BJ (cell line): Measurements from ENCODE around the gene PPWD1. TPM values are rescaled to one million over a fixed set of nuclear protein-coding genes. Genes with fewer than 3 reads are reported as not detected.

Experiments used
- CTCF ChIA-PET: fragments of 350-600 bp; formaldehyde crosslinking; extraction: SDS; loops from one replicate; lab custom pipeline; 2021; ENCODE audit warnings: antibody characterized with exemption, inconsistent platforms; lab: Yijun Ruan, JAX
- POLR2A ChIA-PET: fragments of 300-600 bp; sonication (Branson Sonifier 250); formaldehyde crosslinking; extraction: SDS; loops from one replicate; lab custom pipeline; 2021; ENCODE audit warnings: antibody characterized with exemption; lab: Charles Lee
- DNase-seq: peaks from one replicate; pipeline ENCODE4 v3.0.0-alpha.2; 2011; ENCODE audit warnings: low read depth
- H3K27me3 ChIP-seq: 2 replicates; pipeline ENCODE4 v1.6.0; 2011; ENCODE audit warnings: low read length; ENCODE audit not compliant: control insufficient read depth, insufficient read depth
- H3K36me3 ChIP-seq: 2 replicates; pipeline ENCODE4 v1.5.1; 2011; ENCODE audit warnings: low read length; ENCODE audit not compliant: control insufficient read depth, insufficient read depth
- H3K4me3 ChIP-seq: 2 replicates; pipeline ENCODE4 v1.5.1; 2011; ENCODE audit warnings: low read depth, mild to moderate bottlenecking, control low read depth, low read length
- polyA plus RNA-seq: library from polyadenylated mRNA; depleted of rRNA; stranded (reverse); fragments of >200 nt; gene quantifications from 2 replicates; pipeline ENCODE4 v1.2.3, GENCODE V29; 2011
- TF ChIP-seq, protein P1 (sequence below): IDR thresholded peaks from 2 replicates; pipeline ENCODE4 v1.5.1; 2011; ENCODE audit warnings: low read depth, mild to moderate bottlenecking, control low read depth, inconsistent platforms, low read length, moderate library complexity; ENCODE audit not compliant: insufficient read depth

Gene PPWD1
- polyA plus RNA-seq, 1 experiment = 2.5 TPM

DNA sequence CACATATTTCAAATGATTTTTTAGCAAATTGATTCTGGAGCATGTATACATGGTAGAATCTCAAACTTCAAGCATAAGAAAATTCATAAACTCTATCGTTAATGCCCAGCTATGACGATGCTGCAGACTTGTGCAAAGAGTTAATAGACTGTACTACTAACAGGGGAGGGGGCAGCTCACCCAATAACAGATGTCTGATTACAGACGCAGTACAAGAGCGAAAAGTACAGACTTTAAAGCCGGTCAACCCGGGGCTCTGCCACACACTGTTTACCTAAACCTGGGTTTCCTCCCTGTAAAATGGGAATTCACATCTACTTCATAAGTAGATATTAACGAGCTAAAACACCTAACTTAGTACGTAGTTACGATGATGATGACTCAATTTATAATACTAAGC, 60.4 kb downstream of the PPWD1 start:
- Histone ChIP-seq H3K36me3 (no peaks in the 10 kb centered on the region), H3K4me3 (peak overlapping the region; percentile 79), H3K27me3 (no peaks in the 10 kb centered on the region)
- ChIA-PET POLR2A (interaction anchor here (0.5 to 1.1 kb wide), 2 partner anchors 42 to 151 kb away, joined by 3 to 4 read pairs; no protein-coding TSS in a partner anchor), CTCF (interaction anchor here (0.9 kb wide), 1 partner anchor 121 kb away, joined by 3 read pairs; no protein-coding TSS in a partner anchor)
- DNase-seq = no peak
- TF ChIP-seq, protein P1, sequence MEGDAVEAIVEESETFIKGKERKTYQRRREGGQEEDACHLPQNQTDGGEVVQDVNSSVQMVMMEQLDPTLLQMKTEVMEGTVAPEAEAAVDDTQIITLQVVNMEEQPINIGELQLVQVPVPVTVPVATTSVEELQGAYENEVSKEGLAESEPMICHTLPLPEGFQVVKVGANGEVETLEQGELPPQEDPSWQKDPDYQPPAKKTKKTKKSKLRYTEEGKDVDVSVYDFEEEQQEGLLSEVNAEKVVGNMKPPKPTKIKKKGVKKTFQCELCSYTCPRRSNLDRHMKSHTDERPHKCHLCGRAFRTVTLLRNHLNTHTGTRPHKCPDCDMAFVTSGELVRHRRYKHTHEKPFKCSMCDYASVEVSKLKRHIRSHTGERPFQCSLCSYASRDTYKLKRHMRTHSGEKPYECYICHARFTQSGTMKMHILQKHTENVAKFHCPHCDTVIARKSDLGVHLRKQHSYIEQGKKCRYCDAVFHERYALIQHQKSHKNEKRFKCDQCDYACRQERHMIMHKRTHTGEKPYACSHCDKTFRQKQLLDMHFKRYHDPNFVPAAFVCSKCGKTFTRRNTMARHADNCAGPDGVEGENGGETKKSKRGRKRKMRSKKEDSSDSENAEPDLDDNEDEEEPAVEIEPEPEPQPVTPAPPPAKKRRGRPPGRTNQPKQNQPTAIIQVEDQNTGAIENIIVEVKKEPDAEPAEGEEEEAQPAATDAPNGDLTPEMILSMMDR = no peak

- H3K4me3 ChIP-seq = peak within 1 kb of the TSS; percentile 79
- POLR2A ChIA-PET = interaction anchor here (1.1 kb wide), 1 partner anchor 42 kb away, joined by 3 read pairs; no protein-coding TSS in a partner anchor
- H3K27me3 ChIP-seq = no peaks in the 10 kb centered on the region
- CTCF ChIA-PET = interaction anchor here (0.9 kb wide), 1 partner anchor 120 kb away, joined by 3 read pairs; no protein-coding TSS in a partner anchor
- TF ChIP-seq, protein P1 = peak; percentile 18
- peak; percentile 72 for DNase-seq
- no peaks in the 10 kb centered on the region; the same call in 1 of the 2 replicates for H3K36me3 ChIP-seq
Measured at GRCh38 chr5:65624025-65624570, 61.0 kb downstream of the PPWD1 start, which contains the start of gene TRIM23. TRIM23 (minus strand) TSS chr5:65624333; CDS start chr5:65624274, 59 bp downstream.

DNA sequence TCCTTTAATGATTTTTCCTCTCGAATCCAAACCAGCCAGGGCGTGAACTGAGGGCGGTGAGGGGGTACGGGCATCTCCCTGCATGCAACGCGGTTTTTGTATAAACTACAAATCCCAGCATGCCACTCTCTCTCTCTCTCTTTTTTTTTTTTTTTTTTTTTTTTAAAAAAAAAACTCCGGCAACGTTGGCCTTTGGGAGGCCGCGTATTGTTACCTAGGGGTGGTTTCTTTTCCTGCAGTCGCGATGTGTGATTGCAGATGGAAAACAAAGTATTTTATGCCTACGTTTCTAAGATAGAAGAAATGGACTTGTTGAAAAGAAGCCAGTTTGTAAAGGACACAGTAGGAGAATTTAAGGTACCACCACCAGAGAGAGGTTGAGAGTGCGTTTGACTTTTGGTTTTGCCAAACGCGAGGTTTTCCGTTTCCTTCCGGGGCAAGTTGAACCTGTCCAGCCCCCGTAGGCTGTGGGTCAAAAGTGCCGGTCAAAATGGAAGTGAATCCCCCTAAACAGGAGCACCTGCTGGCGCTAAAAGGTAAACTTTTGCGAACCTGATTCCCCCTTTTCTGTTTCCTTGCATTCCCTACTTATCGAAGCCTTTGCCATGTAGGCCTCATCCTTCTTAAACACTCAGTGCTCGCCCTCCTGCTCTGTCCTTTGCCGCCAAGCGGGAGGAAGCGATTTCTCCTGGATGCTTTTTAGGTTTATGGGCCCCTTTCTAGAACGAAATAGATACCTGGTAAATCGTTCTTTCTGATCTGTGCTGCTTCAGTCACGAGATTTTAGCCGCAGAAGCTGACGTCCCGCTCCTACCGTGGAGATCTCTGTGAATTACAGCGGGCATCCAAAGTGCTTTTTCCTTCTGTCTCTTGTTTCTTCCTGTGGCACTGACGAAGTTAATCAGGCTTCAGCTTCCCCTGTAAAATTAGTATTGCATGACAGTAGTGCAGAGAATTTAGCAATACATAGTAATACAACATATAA, 61.8 kb downstream of the PPWD1 start, which contains the start of the genes SHLD3 and TRAPPC13:
TSS of gene SHLD3 (plus strand) at position 457 of the 985 bp plus-strand sequence. CDS start 4,561 bp downstream, outside the sequence.
TSS of gene TRAPPC13 (plus strand) at position 457 of the 985 bp plus-strand sequence. CDS start at position 491, 34 bp downstream.
- TF ChIP-seq, protein P1 = no peak
- Histone ChIP-seq H3K4me3 (peak within 1 kb of the TSS; percentile 79), H3K36me3 (no peaks in the 10 kb centered on the region; the same call in 1 of the 2 replicates), H3K27me3 (no peaks in the 10 kb centered on the region)
- ChIA-PET POLR2A (no interaction called here), CTCF (interaction anchor here (0.9 to 1.2 kb wide), 2 partner anchors 38 to 119 kb away, joined by 3 to 4 read pairs; no protein-coding TSS in a partner anchor)
- peak; percentile 54 for DNase-seq

DNA sequence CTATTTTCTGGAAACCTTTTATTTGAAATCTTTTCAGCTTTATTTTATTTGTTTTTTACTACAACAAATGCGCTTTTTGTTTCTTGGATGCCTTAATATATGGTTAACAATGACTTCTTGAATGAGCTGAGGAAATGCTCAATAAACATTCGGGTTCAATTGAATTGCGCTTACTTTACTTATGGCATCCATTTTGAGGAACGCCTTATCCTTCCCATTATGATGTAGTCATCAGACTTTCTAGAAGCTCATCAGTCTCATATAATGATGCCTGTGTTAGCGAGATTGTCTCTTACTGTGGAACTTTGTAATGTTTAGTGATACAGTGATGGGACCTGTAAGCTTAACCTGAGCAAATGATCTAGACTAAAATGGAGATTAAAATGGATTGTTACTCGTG, 62.6 kb downstream of the PPWD1 start:
- no peaks in the 10 kb centered on the region for H3K27me3 ChIP-seq
- ChIA-PET CTCF (interaction anchor here (0.9 to 1.2 kb wide), 2 partner anchors 37 to 990 kb away, joined by 3 to 4 read pairs; no protein-coding TSS in a partner anchor), POLR2A (no interaction called here)
- TF ChIP-seq, protein P1 = no peak
- H3K36me3 ChIP-seq = no peaks in the 10 kb centered on the region; the same call in 1 of the 2 replicates
- DNase-seq = no peak
- peak overlapping the region; percentile 79 for H3K4me3 ChIP-seq
